Activated naive CD4-positive, alpha-beta T cell treated with anti-CD3 and anti-CD28 coated beads, Interleukin-2, amount 10 ng/mL, durations not matched to agents 7 days and 5 days (primary cell): ENCODE data around the gene ARHGAP22.

Experiments used
- CTCF ChIA-PET: fragments of 350-600 bp; sonication (Branson Sonifier 250); formaldehyde crosslinking; loops from one replicate; lab custom pipeline; 2021; ENCODE audit warnings: antibody characterized with exemption; lab: Charles Lee
- DNase-seq: peaks from one replicate; pipeline ENCODE4 v3.0.0-alpha.2; 2020
- H3K27ac Mint-ChIP-seq: one replicate; pipeline ENCODE4 v1.8.0; 2021; ENCODE audit warnings: mild to moderate bottlenecking, moderate library complexity, mixed read lengths
- H3K27me3 Mint-ChIP-seq: one replicate; pipeline ENCODE4 v1.8.0; 2021; ENCODE audit warnings: mild to moderate bottlenecking, mixed read lengths
- H3K36me3 Mint-ChIP-seq: one replicate; pipeline ENCODE4 v1.8.0; 2021; ENCODE audit warnings: mixed read lengths
- H3K4me1 Mint-ChIP-seq: one replicate; pipeline ENCODE4 v1.8.0; 2021; ENCODE audit warnings: mixed read lengths
- H3K4me3 Mint-ChIP-seq: one replicate; pipeline ENCODE4 v1.8.0; 2021; ENCODE audit warnings: mild to moderate bottlenecking, moderate library complexity, mixed read lengths
- H3K9me3 Mint-ChIP-seq: one replicate; pipeline ENCODE4 v1.8.0; 2021; ENCODE audit warnings: mixed read lengths

ARHGAP22 gene

DNA sequence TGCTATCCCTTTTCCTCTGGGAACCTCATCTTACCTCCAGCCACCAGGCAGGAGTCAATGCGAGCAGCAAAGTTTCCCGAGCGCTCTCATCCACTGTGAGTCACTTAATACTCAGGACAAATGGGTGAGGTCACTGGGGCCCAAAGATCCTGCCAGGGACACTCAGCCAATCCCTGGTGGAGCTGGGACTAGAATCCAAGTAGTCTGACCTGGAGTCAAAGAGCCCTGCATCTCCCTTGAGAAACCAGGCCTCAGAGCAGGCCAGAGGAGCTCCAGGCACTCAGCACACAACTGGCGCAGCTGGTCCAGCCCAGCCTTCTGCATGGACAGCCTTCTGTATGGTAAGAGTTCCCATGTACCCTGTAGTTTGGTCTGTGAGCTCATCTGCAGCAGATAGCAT lies 156.1 kb downstream of the ARHGAP22 start:
- CTCF ChIA-PET: no interaction called here
- Mint-ChIP-seq H3K36me3 (no peaks in the 10 kb centered on the region), H3K27me3 (peaks cover 3% of the 10 kb centered on the region), H3K9me3 (no peaks in the 10 kb centered on the region), H3K4me1 (no peaks in the 10 kb centered on the region), H3K4me3 (no peak overlapping the region), H3K27ac (no peak overlapping the region)
- DNase-seq: no peak

DNA sequence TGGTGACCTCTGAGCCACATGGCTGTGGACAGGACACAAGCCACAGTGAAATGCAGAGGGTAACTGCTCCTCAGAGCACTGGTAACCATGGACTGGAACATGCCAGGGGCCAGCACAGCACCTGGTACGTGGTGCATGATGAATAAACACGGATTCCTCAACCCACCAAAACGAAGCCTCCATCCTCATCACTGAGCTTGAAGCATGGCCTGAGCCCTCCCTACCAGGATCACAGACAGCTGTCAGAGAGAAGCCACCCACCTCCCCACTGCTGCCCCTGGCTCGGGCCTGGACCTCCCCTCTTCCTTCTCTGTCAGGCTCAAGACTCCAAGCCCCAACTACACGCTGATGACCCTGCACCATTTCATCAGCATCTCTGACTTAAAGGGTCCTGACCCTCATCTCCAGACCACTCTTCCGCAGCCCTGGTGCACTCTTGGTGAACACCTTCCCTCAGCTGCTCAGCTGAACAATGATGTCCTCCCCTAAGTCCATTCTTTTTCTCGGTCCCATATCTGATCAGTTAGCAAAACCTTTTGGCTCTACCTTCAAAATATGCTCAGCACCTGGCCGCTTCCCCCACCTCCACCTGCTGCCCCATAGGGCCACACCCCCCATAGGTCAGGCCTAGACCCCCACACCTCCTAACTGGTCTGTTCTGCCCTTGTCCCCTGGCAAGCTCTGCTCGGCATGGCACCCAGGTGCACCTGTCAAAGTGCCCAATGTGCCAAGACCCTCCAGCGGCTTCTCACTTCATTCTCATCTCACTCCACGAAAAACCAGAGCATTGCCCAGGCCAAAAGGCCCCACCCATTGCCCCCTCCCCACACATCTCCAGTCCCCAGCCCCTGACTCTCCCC lies 157.3 kb downstream of the ARHGAP22 start:
- no peaks in the 10 kb centered on the region for H3K4me1 Mint-ChIP-seq
- CTCF ChIA-PET: no interaction called here
- no peak for DNase-seq
- H3K9me3 Mint-ChIP-seq: no peaks in the 10 kb centered on the region
- H3K27me3 Mint-ChIP-seq: peaks cover 3% of the 10 kb centered on the region
- no peak overlapping the region for H3K4me3 Mint-ChIP-seq
- no peak overlapping the region for H3K27ac Mint-ChIP-seq
- H3K36me3 Mint-ChIP-seq: no peaks in the 10 kb centered on the region

DNA sequence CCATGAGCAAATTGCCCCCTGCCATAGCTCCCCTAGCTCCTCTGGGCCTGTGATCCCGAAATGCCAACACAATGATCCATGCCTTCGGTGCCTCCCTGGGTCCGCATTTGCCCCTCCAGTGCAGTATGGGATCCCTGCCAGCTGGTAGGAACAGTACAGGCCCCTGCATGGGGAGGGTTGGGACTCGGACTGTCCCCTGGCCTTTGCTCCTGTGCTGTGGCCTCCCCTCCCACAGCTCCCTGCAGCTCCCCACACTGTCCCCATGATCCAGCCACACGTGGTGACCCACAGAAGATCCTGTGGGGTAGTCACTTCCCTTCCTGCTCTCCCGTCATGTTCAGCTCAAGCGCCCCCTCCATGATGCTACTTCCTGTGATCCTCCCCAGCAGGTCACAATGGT lies 158.1 kb downstream of the ARHGAP22 start:
- H3K27ac Mint-ChIP-seq: no peak overlapping the region
- no peaks in the 10 kb centered on the region for H3K9me3 Mint-ChIP-seq

DNA sequence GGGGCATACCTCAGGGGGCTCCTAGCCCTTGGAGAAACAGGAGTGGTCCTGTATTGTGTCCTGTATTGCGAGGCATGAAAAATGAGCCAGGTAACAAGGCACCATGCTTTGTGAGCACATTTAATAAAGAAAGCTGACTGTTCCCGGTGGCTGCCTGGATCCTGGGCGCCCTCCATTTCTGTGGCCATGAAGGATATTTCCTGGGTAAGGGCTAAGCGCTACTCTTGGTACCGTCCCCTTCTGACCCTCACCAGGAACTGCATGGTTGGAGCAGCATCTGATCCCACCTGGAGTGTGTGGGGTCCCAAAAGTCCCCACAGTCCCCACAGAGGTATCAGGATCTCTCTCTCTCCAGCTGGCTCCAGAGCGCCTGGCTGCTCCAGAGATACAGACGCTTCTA lies 158.9 kb downstream of the ARHGAP22 start:
- Mint-ChIP-seq H3K4me1 (no peaks in the 10 kb centered on the region), H3K36me3 (no peaks in the 10 kb centered on the region), H3K4me3 (no peak overlapping the region), H3K9me3 (no peaks in the 10 kb centered on the region), H3K27me3 (peaks cover 3% of the 10 kb centered on the region), H3K27ac (no peak overlapping the region)
- DNase-seq: peak; percentile 12
- CTCF ChIA-PET: interaction anchor here (1.4 kb wide), 1 partner anchor 10 kb away, joined by 3 read pairs; no protein-coding TSS in a partner anchor

More for the DNA sequence above, 158.1 kb downstream of the ARHGAP22 start:
- DNase-seq: peak; percentile 12
- Mint-ChIP-seq H3K4me1 (no peaks in the 10 kb centered on the region), H3K4me3 (no peak overlapping the region), H3K27me3 (peaks cover 3% of the 10 kb centered on the region), H3K36me3 (no peaks in the 10 kb centered on the region)
- CTCF ChIA-PET: no interaction called here

DNA sequence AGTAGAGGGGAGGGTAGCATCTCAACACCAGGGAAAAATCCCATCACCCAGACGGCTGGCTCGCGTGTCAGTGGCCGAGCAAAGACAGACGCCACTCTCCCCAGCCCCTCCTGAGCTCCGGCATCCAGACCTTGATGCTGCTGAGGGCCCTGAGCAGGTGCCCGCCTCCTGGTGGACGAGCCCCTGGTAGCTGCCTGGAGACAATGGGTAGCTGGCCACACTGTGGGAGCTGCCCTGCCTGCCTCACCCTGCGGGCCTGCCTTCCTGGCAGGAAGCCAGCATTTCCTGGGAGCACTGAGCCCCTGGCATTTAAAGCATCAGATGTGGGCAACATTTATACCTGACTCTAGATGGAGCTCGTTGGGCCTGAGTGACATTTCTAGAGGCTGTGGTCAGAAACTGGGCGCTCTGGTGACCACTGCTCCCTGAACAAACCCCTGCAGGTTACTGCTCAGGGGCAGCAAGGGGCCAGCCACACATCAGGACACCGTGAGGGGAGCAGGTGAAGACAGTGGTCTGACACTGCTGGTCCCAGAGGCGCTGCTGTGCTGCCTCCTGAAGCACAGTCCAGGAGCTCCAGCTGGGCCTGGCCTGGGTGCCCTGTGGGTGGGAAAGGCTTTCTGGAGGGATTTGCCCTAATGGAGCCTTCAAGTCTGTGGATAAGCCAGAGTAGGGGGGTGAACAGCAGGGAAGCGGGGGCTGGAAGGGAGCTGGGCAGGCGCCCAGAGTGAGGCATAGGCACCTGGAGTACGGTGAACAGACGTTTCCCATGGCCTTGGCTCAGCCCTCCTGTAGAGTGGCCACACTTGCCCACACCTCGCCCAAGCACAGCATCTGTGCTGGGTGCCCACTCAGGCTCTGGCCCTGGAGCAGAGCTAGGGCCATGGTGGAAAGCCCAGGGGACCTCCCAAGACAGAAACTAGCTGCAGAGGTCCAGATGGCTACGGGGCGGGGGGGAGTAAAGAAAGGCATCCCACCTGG lies 159.7 kb downstream of the ARHGAP22 start:
- Mint-ChIP-seq H3K27me3 (peaks cover 3% of the 10 kb centered on the region), H3K9me3 (no peaks in the 10 kb centered on the region), H3K4me1 (no peaks in the 10 kb centered on the region), H3K4me3 (no peak overlapping the region), H3K27ac (no peak overlapping the region), H3K36me3 (no peaks in the 10 kb centered on the region)
- no peak for DNase-seq
- CTCF ChIA-PET: interaction anchor here (1.0 to 1.4 kb wide), 2 partner anchors 10 to 62 kb away, joined by 3 read pairs; no protein-coding TSS in a partner anchor

DNA sequence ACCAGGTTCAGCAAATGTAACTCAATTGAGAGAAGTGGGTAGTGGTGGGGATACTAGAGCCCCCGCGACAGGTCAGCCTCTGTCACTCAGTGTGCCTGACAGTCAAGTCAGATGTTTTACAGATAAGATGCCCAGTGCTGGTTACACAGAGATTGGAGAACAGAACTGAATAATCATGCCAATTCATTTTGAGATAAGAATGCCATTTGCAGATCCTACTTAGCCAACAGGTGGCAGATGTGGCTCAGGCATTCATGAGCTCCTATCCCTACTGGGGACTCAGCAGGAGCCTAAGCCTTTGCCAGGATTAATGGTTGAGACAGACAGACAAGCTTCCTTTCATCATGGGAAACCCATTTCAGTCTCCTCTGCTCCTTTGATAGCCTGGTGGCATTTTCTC lies 160.6 kb downstream of the ARHGAP22 start:
- CTCF ChIA-PET: interaction anchor here (1.0 kb wide), 1 partner anchor 62 kb away, joined by 3 read pairs; no protein-coding TSS in a partner anchor
- no peaks in the 10 kb centered on the region for H3K9me3 Mint-ChIP-seq
- no peaks in the 10 kb centered on the region for H3K4me1 Mint-ChIP-seq
- DNase-seq: no peak
- H3K4me3 Mint-ChIP-seq: no peak overlapping the region
- H3K27ac Mint-ChIP-seq: no peak overlapping the region
- H3K27me3 Mint-ChIP-seq: peaks cover 2% of the 10 kb centered on the region
- no peaks in the 10 kb centered on the region for H3K36me3 Mint-ChIP-seq

DNA sequence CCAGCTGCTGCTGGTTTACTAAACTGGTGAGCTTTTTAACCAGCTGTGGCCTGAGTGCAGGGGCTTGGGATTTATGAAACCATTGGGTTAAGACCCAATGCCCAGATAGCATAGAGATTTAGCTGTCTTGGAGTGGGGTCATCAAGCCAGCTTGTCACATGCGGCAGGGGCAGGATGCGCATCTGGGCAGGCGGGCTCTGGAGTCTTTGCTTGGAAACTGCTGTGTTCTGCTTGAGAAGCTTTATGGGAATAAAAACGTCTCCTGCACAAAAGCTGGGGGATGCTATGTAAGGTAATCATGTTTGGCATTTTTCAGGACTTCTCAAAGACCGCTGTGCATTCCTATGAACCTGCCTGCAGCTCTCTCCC lies 162.1 kb downstream of the ARHGAP22 start:
- no peaks in the 10 kb centered on the region for H3K4me1 Mint-ChIP-seq
- no peaks in the 10 kb centered on the region for H3K27me3 Mint-ChIP-seq
- no peak overlapping the region for H3K27ac Mint-ChIP-seq
- CTCF ChIA-PET: no interaction called here
- H3K36me3 Mint-ChIP-seq: no peaks in the 10 kb centered on the region
- H3K9me3 Mint-ChIP-seq: no peaks in the 10 kb centered on the region
- no peak overlapping the region for H3K4me3 Mint-ChIP-seq
- no peak for DNase-seq

DNA sequence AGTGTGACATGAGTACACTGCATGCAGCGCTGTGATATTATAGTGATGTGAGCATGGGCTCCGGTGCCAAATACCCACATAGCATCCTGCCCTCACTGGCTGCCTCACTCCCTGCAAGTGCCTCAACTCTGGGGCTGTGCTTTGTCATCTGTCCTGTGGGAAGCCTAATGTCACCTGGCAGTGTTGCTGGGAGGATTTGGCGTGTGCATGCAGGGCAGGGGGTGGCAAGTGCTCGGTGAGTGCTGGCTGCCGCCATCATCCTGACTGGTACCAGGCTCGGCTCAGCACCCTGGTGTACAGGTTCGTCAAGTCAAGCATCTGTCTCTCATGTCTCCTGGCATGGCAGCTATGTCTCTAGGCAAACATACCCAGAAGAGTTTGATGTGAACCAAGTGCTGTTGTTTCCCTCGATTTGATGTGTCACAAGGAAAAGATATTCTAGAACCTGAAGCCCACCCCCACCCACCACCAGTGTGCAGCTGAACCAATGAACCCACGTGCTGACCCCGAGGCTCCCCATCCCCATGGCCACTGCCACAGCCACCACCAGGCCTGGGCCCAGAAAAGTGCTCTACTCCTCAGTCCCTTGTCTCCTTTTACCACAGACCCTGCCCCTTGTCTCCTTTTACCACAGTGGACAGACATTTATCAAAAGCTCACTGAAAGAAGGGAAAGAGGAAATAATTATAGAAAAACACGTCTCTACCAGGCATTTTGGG lies 162.6 kb downstream of the ARHGAP22 start:
- no peaks in the 10 kb centered on the region for H3K4me1 Mint-ChIP-seq
- no peaks in the 10 kb centered on the region for H3K27me3 Mint-ChIP-seq

DNA sequence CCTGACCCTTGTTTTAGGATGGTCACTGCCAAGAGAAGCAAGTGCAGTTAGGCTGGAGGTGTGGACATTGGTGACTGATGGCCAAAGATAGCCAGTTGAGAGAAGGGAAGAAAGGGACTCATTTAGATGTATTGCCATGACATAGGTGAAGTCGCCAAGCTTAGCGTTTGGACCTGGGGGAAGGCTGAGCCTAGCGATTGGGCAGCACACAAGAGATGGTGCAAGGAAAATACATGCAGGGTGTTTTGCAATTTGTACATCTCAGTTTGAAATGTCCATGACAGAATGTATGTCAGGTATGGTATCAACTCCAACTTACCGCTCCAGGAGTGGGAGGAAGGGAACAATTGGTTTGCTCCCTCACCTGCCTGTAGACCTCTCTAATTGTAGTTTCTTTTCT lies 164.1 kb downstream of the ARHGAP22 start:
- no peak overlapping the region for H3K4me3 Mint-ChIP-seq
- H3K36me3 Mint-ChIP-seq: no peaks in the 10 kb centered on the region
- no peak overlapping the region for H3K27ac Mint-ChIP-seq
- no peaks in the 10 kb centered on the region for H3K4me1 Mint-ChIP-seq
- no peak for DNase-seq
- H3K27me3 Mint-ChIP-seq: no peaks in the 10 kb centered on the region
- CTCF ChIA-PET: no interaction called here
- no peaks in the 10 kb centered on the region for H3K9me3 Mint-ChIP-seq

More for the DNA sequence above, 162.6 kb downstream of the ARHGAP22 start:
- Mint-ChIP-seq H3K4me3 (no peak overlapping the region), H3K9me3 (no peaks in the 10 kb centered on the region), H3K27ac (no peak overlapping the region), H3K36me3 (no peaks in the 10 kb centered on the region)
- no peak for DNase-seq
- CTCF ChIA-PET: no interaction called here

DNA sequence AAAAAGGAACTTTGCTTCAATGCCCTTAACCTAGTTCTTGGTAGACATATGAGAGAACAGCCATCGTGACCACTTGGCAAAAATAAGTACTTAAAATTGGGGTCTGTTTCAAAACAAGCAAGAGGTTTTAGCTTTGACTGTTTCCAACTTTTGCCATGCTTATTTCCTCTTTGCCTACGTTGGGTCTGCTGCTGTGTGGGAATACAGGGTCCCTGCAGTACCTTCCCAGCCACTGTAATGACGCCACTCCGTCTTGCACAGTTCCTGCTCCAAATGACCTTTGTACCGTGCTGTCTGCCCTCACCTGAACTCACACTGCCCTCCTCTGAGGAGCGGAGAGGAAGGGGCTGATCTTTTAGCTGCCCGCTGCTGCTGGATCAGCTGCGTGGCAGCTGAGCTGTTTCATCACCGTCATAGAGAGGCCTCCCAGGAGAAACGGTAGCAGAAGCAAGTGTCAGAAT lies 165.3 kb downstream of the ARHGAP22 start:
- no peak for DNase-seq
- Mint-ChIP-seq H3K4me1 (no peaks in the 10 kb centered on the region), H3K9me3 (no peaks in the 10 kb centered on the region), H3K27me3 (no peaks in the 10 kb centered on the region), H3K36me3 (no peaks in the 10 kb centered on the region), H3K27ac (no peak overlapping the region), H3K4me3 (no peak overlapping the region)
- CTCF ChIA-PET: interaction anchor here (1.1 kb wide), 1 partner anchor 216 kb away, joined by 3 read pairs; no protein-coding TSS in a partner anchor

DNA sequence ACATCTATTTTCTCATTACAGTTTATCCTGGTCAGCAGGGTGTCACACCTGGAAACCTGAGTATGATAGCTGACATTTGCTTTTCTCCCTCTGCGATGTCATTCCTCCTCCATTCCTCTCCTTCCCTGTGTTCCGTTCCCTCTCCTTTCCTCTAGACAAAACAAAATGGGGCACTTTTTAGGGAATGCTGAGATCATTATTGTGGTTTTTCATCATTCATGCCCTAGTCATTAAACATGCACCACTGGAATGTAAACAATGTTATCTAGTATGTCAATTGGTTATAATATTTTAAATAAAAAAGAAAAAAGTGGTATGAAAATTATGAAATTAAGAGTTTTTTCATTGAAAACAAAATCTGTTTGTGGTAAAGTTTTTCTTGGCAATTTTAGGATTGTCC lies 165.8 kb downstream of the ARHGAP22 start:
- H3K27ac Mint-ChIP-seq: no peak overlapping the region
- no peaks in the 10 kb centered on the region for H3K27me3 Mint-ChIP-seq
- no peaks in the 10 kb centered on the region for H3K4me1 Mint-ChIP-seq
- H3K4me3 Mint-ChIP-seq: no peak overlapping the region
- CTCF ChIA-PET: interaction anchor here (1.1 kb wide), 1 partner anchor 217 kb away, joined by 3 read pairs; no protein-coding TSS in a partner anchor
- no peaks in the 10 kb centered on the region for H3K36me3 Mint-ChIP-seq
- H3K9me3 Mint-ChIP-seq: no peaks in the 10 kb centered on the region
- DNase-seq: no peak

DNA sequence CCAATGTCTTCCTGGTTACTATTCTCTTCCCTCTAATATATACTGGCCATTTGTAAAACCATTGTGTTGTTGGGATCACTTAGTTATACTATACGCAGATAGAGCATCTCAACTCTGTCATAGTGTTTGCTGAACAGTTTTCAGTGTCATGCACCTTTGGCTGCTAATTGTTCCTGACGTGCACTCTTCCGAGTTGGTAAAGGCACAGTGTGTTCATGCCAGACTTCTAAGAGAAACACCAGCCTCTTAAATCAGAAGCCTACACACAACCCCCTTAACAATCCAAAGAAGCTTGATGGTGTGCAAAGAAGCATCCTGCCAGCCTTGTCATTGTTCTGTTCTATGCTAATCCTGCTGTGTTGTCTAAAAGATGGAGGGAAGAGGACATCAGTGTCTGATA lies 167.3 kb downstream of the ARHGAP22 start:
- peaks cover 2% of the 10 kb centered on the region for H3K36me3 Mint-ChIP-seq
- H3K4me3 Mint-ChIP-seq: no peak overlapping the region
- H3K4me1 Mint-ChIP-seq: no peaks in the 10 kb centered on the region
- no peaks in the 10 kb centered on the region for H3K27me3 Mint-ChIP-seq
- no peak overlapping the region for H3K27ac Mint-ChIP-seq
- H3K9me3 Mint-ChIP-seq: no peaks in the 10 kb centered on the region
- CTCF ChIA-PET: no interaction called here
- DNase-seq: no peak

DNA sequence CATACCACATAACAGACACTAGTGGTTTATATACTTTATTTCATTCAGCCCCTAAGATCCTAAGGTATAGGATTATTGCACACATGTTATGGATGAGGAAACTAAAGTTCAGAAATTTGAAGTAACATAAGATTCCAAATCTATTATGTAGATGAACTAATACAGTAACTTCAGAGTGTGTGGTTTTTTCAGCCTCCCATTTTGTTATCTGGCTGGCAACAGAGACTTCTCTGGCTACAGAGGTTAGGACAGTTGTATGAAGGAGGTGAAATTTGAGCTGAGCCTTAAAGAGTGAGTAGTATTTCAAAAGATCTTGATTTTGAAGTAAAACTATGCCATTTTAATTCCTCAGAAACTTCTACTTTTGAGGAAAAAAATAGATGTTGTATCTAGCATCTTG lies 173.0 kb downstream of the ARHGAP22 start:
- Mint-ChIP-seq H3K4me1 (no peaks in the 10 kb centered on the region), H3K27ac (no peak overlapping the region), H3K27me3 (no peaks in the 10 kb centered on the region), H3K4me3 (no peak overlapping the region), H3K36me3 (peaks cover 5% of the 10 kb centered on the region), H3K9me3 (no peaks in the 10 kb centered on the region)
- DNase-seq: no peak
- CTCF ChIA-PET: no interaction called here
